Measurements from ENCODE around the gene RAD51B.

Gene RAD51B

GRCh38 chr14:68235011-68235410 is 415.4 kb downstream of the RAD51B start:
- TF ChIP-seq, protein P1, sequence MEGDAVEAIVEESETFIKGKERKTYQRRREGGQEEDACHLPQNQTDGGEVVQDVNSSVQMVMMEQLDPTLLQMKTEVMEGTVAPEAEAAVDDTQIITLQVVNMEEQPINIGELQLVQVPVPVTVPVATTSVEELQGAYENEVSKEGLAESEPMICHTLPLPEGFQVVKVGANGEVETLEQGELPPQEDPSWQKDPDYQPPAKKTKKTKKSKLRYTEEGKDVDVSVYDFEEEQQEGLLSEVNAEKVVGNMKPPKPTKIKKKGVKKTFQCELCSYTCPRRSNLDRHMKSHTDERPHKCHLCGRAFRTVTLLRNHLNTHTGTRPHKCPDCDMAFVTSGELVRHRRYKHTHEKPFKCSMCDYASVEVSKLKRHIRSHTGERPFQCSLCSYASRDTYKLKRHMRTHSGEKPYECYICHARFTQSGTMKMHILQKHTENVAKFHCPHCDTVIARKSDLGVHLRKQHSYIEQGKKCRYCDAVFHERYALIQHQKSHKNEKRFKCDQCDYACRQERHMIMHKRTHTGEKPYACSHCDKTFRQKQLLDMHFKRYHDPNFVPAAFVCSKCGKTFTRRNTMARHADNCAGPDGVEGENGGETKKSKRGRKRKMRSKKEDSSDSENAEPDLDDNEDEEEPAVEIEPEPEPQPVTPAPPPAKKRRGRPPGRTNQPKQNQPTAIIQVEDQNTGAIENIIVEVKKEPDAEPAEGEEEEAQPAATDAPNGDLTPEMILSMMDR (conservative IDR thresholded peaks at IDR 0.05) = no peak
- TF ChIP-seq ZFX (IDR thresholded peaks at IDR 0.05) = no peak
- no peak overlapping the region for H3K27ac ChIP-seq

- H3K27ac ChIP-seq = no peak overlapping the region
These were observed 417.2 kb downstream of the RAD51B start for GRCh38 chr14:68236582-68237458.

DNA sequence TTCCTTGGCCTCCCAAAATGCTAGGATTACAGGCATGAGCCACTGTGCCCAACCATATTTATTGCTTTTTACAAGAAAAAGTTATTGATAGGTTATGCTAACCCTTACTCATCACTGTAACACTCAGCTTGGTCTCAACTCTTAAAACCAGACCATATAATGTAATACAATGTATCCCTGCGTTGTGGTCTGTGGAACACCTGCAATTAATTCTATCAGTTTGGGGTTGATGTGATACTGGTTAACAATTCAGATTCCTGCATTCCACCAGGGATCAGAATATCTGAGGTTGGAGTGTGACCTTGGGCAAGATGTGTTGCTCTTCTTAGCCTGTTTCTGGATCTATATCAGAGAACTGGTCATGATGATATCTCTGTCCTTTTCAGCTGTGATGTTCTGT is 419.0 kb downstream of the RAD51B start:
- no peak overlapping the region for H3K27ac ChIP-seq
- TF ChIP-seq, protein P1 (conservative IDR thresholded peaks at IDR 0.05) = no peak
- no peak for TF ChIP-seq ZFX (IDR thresholded peaks at IDR 0.05)

More at GRCh38 chr14:68236582-68237458, 417.2 kb downstream of the RAD51B start:
- TF ChIP-seq ZFX (IDR thresholded peaks at IDR 0.05) = no peak
- TF ChIP-seq, protein P1 (conservative IDR thresholded peaks at IDR 0.05) = no peak

GRCh38 chr14:68238976-68239375 is 419.4 kb downstream of the RAD51B start:
- no peak for TF ChIP-seq ZFX (IDR thresholded peaks at IDR 0.05)
- TF ChIP-seq, protein P1 (conservative IDR thresholded peaks at IDR 0.05) = no peak
- no peak overlapping the region for H3K27ac ChIP-seq

- no peak overlapping the region for H3K27ac ChIP-seq
- TF ChIP-seq ZFX (IDR thresholded peaks at IDR 0.05) = no peak
- TF ChIP-seq, protein P1 (conservative IDR thresholded peaks at IDR 0.05) = no peak
These were observed 420.6 kb downstream of the RAD51B start for GRCh38 chr14:68239988-68240771.

DNA sequence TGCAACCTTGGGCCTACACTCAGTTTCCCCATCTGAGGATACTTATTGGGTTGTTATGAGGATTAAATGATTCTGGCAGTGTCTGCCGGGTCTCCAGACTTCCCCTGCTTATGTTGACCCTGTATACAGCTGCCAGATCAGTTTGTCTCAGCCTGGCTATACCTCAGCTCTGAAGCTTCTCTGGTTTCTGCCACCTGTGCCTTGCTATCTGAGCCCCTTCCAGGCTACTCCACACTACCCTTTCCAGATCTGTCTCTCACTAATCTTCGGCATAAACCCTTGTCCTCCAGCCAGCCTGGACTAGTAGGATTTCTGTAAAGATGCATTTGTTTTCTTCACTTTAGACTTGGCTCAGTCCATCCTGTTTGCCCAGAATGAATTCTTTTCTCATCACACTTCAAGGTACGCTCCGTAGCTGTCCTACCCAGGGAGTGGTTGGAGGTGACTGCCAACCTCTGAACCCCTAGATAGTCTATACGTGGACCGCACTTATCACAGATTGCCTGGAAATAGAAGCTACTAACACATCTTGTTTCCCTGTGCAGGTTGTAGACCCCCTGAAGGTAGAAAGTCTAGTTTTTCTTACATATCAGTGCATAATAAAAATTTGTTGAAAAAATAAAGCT is 422.4 kb downstream of the RAD51B start:
- no peak overlapping the region for H3K27ac ChIP-seq
- no peak for TF ChIP-seq ZFX (IDR thresholded peaks at IDR 0.05)
- TF ChIP-seq, protein P1 (conservative IDR thresholded peaks at IDR 0.05) = no peak

Data from C4-2B (cell line).